GM18499 (cell line): ENCODE data around the gene STK17A.

Source experiments
- ATAC-seq: cut with Tn5 transposase; IDR thresholded peaks from one replicate; pipeline ENCODE4 v1.9.1; 2021; ENCODE audit warnings: moderate number of reproducible peaks; ENCODE audit not compliant: insufficient read depth, unreplicated experiment

Gene STK17A

DNA sequence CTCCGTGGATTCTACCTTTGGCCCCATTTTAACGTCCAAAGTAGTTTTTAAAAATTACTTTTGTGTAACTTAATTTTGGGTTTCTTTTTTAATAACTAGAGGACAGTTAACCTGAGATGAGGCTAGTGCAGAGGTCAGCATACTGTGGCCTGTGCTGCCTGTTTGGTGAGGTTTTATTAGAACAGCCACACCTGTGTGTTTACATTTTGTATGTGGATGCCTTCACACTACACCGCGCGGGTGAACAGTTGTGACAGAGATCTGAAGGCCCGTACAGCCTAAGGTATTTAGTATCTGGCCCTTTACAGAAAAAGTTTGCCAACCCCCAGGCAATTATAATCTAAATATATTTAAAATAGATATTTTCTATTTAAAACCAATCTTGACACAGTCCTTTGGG lies 46.9 kb downstream of the STK17A start:
- ATAC-seq: no peak

GRCh38 chr7:43630482-43630881 lies 47.6 kb downstream of the STK17A start:
- no peak for ATAC-seq

- ATAC-seq: no peak
Measured at GRCh38 chr7:43631559-43631958, 48.7 kb downstream of the STK17A start.

DNA sequence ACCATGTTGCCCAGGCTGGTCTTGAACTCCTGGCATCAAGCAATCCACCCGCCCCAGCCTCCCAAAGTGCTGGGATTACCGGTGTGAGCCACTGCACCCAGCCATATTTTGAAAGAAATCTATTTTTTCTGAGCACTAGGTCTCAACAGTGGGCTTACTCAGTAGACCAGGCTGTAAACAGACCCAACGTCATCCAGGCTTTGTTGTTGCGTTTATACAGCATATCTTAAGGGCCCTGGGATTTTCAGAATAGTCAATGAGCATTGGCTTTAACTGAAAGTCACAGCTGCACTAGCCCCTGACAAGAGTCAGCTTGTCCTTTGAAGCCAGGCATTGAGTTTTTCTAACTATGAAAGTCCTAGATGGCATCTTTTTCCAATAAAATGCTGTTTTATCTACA lies 49.8 kb downstream of the STK17A start:
- ATAC-seq: no peak

DNA sequence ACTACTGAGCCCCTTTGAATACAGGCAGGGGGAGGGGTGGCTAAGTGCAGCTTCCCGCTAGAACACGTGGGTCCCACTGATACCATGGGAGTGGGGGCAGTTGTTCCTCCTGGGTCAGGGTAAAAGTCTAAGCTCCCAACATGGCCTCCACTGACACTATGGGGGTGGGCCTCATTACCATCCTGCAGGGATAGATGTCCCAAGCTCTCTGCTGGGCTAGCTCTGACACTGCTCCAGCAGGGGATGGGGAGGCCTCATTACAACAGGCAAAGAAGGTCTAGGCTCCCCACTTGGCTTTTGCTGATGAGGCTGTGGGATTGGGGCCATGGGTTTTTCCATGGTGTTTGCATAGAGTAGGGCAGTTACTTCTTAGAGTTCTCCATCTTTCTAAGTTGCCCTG lies 51.5 kb downstream of the STK17A start:
- no peak for ATAC-seq

- no peak for ATAC-seq
Measured at GRCh38 chr7:43636093-43636492, 53.2 kb downstream of the STK17A start.

GRCh38 chr7:43637114-43637806 lies 54.4 kb downstream of the STK17A start:
- no peak for ATAC-seq

GRCh38 chr7:43639858-43640491 lies 57.1 kb downstream of the STK17A start:
- no peak for ATAC-seq

- ATAC-seq: no peak
Measured at GRCh38 chr7:43640679-43641078, 57.8 kb downstream of the STK17A start.

GRCh38 chr7:43642897-43643630 lies 60.2 kb downstream of the STK17A start:
- no peak for ATAC-seq

DNA sequence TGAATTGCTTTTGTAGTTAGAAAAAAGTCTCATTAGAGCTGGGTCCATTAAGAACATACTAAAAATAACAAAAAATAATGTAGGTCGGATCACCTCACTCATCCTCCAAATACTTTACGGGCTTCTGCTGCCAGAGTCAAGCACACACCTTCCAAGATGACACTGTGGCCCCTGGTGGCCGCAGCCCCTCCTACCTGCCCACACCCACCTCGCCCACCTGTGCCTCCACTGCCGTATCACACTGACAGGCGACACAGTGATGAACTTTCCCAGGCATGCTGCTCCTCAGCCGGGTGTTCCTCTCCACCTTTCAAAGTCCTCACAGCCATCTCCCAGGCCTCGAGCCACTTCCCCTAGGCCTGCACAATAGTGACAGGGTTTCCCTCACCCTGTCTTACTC lies 60.9 kb downstream of the STK17A start:
- ATAC-seq: no peak

DNA sequence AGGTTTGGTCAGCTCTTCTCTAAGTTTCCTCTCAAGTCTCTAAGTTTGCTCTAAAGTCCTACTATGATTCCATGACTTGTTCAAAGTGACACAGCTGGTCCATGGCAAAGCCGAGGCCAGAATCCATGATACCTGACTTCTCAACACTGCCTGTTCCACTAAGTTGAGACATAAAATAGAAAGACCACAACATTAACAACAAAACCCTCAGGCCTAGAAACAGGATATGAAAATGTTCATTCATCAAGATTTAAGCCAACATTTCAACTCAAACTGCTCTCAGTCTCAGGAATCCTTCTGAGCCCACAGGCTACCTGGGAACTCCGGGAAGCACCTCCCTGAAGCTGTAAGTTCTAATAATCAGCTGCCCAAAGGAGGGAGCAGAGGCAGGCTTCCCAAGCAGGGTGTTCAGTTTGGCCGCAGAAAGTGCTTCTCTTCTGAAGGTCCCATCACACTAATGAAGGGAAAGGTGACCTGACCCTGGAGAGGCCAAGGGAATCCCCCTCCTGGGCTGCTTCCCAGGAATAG lies 62.9 kb downstream of the STK17A start:
- no peak for ATAC-seq

DNA sequence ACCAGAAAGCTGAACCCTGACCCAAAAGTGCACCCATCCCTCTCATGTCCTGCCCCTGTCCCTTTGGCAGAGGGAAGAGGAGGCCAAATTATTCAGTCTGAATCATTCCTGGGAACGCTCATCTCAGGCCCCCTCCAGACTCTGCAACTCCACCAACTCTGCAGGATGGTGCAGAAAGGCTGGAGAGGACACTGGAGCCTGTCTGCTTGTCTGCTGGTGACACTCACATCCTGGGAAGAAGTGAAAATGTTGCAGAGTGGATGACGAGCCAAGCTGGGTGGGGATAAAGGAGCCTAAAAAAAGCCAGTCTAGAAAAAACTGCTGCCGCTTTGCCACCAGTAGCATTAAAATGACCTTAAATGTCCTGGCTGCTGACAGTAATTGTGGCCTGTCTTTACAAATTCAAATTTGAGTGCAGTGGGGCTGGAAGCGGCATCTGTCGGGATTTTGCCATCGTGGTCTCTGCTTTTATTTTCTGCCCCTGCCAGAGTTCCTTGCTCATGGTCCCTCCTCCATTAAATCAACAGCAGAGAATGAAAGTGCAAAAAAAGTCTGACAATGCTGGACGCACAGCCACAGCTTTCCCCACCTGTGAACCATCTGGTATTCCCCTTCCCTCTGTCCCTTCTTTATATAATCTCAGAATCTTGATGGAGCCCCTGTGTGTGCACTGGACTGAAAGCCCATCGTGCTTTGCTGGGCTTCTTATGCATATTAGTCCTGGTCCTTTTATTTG lies 63.9 kb downstream of the STK17A start:
- no peak for ATAC-seq

DNA sequence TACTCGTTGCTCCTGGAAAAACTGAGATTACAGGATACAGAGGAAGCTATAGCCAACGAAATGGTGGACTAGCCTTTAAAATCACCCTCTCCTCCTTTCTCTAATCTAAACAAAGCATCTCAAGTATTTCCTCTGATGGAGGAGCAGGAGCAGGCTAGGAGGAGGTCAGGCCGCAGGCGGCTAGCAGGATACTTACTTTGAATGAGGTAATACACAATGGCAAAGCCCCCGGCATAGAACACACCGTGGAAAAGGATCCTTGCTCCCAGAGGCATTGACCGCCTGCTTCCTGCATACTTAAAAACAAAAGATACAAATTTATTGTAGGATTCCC lies 64.4 kb downstream of the STK17A start:
- ATAC-seq: no peak

- ATAC-seq: no peak
Measured at GRCh38 chr7:43647673-43648472, 65.0 kb downstream of the STK17A start.

DNA sequence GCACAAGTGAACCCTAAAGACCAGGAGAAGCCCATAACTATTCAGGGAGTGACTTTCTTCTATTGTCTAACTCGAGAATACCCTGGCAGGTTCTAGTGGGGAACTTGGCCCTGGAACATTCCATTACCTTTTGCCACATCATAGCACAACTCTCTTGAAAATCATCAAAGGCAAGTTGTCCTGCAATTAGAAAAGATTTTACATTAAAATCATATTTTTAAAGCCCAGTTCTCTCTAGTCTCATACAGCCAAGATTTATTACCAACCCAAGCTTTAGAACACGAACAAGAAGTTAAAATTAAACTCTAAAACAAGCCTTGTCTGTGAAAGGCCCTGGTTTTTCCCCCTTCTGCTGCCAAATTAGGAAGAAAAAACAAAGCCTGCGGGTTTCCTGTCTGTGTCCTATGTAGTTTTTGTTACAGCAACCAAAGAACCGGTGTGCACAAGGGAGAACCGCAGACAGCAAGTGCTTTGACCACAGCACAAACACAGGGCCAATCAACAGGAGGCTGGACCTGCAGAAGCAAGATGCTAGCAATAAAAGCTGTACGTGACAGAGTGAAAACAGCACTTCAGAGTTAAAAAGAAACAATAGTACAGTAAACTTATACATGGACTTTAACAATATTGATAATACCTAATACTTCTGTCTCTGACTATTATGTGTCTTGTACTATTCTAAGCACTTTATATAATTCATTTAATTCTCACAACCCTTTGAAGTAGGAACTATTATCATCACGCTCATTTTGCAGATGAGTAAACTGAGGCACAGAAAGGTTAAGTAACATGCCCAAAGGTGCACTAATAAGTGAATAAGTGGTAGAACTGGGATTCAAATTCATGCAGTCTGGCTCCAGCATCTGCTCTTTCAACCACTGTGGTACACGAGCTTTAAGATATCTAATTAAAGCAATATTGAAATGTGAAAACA lies 65.8 kb downstream of the STK17A start:
- ATAC-seq: peak; percentile 38

- ATAC-seq: peak; percentile 53
Measured at GRCh38 chr7:43649755-43650274, 66.9 kb downstream of the STK17A start.

GRCh38 chr7:43650457-43651052 lies 67.6 kb downstream of the STK17A start:
- no peak for ATAC-seq
